Neural cell (in vitro differentiated cells): ENCODE data around the gene PIP5K1B. TPM values are rescaled to one million over a fixed set of nuclear protein-coding genes. Genes with fewer than 3 reads are reported as not detected.

ENCODE experiments used
- H2AFZ ChIP-seq: fragments of 200-600, 300-800 bp; sonication (generic), shearing (Covaris generic); 2 replicates; pipeline ENCODE4 v1.6.0; 2014; ENCODE audit warnings: low read depth, mild to moderate bottlenecking, antibody characterized with exemption, low read length, moderate library complexity
- H3F3A ChIP-seq: fragments of 200-600 bp; shearing (Covaris generic); 2 replicates; pipeline ENCODE4 v1.6.1; 2016; ENCODE audit warnings: mild to moderate bottlenecking, moderate library complexity, mixed read lengths, antibody characterized with exemption, low read length; ENCODE audit not compliant: insufficient read depth, poor library complexity, severe bottlenecking
- H3K27ac ChIP-seq: fragments of 200-600, 300-800 bp; sonication (generic), shearing (Covaris generic); 2 replicates; pipeline ENCODE4 v1.5.1; 2014; ENCODE audit warnings: mild to moderate bottlenecking, low read length, moderate library complexity
- H3K27me3 ChIP-seq: fragments of 300-800, 200-600 bp; sonication (generic), shearing (Covaris generic); 2 replicates; pipeline ENCODE4 v1.6.0; 2014; ENCODE audit warnings: mild to moderate bottlenecking, low read depth, low read length, moderate library complexity; ENCODE audit not compliant: insufficient read depth
- H3K36me3 ChIP-seq: fragments of 300-800, 200-600 bp; sonication (generic), shearing (Covaris generic); 2 replicates; pipeline ENCODE4 v1.5.1; 2014; ENCODE audit warnings: mild to moderate bottlenecking, antibody characterized with exemption, low read length, moderate library complexity; ENCODE audit not compliant: insufficient read depth
- H3K4me2 ChIP-seq: fragments of 300-800, 200-600 bp; sonication (generic), shearing (Covaris generic); 2 replicates; pipeline ENCODE4 v1.6.0; 2014; ENCODE audit warnings: mild to moderate bottlenecking, low read length
- H3K4me3 ChIP-seq: fragments of 300-800, 200-600 bp; sonication (generic), shearing (Covaris generic); 2 replicates; pipeline ENCODE4 v1.5.1; 2014; ENCODE audit warnings: mild to moderate bottlenecking, low read length, moderate library complexity
- H3K79me2 ChIP-seq: fragments of 200-600 bp; shearing (Covaris generic); replicated peaks from 2 replicates; pipeline ENCODE4 v1.6.0; 2014; ENCODE audit warnings: mild to moderate bottlenecking, low read length, moderate library complexity; ENCODE audit not compliant: insufficient read depth
- H3K9ac ChIP-seq: fragments of 300-800, 200-600 bp; sonication (generic), shearing (Covaris generic); 2 replicates; pipeline ENCODE4 v1.6.1; 2016; ENCODE audit warnings: mild to moderate bottlenecking, low read length, mixed read lengths
- H3K9me2 ChIP-seq: fragments of 200-600 bp; shearing (Covaris generic); 2 replicates; pipeline ENCODE4 v1.6.1; 2016; ENCODE audit warnings: mild to moderate bottlenecking, low read length, mixed read lengths; ENCODE audit not compliant: insufficient read depth
- H3K9me3 ChIP-seq: fragments of 200-600, 300-800 bp; sonication (generic), shearing (Covaris generic); 2 replicates; pipeline ENCODE4 v1.6.1; 2016; ENCODE audit warnings: mild to moderate bottlenecking, mixed run types, low read length, moderate library complexity, mixed read lengths
- H4K20me1 ChIP-seq: fragments of 200-600 bp; shearing (Covaris generic); 2 replicates; pipeline ENCODE4 v1.6.1; 2016; ENCODE audit warnings: mild to moderate bottlenecking, mixed run types; ENCODE audit not compliant: insufficient read depth
- CTCF ChIP-seq: fragments of 450-650 bp; IDR thresholded peaks from 2 replicates; pipeline ENCODE4 v1.5.1; 2014; ENCODE audit warnings: antibody characterized with exemption, mild to moderate bottlenecking, moderate library complexity; ENCODE audit not compliant: poor library complexity, severe bottlenecking
- EP300 ChIP-seq: fragments of 450-650 bp; conservative IDR thresholded peaks from 2 replicates; pipeline ENCODE4 v1.6.1; 2014; ENCODE audit warnings: antibody characterized with exemption, mild to moderate bottlenecking, moderate library complexity; ENCODE audit not compliant: poor library complexity, severe bottlenecking
- EZH2 ChIP-seq: fragments of 200-600, 300-800 bp; shearing (Covaris generic), sonication (generic); IDR thresholded peaks from 2 replicates; pipeline ENCODE4 v1.6.1; 2014; ENCODE audit warnings: antibody characterized with exemption, low read length, borderline replicate concordance, mild to moderate bottlenecking; ENCODE audit not compliant: insufficient read depth, poor library complexity, severe bottlenecking
- MXI1 ChIP-seq: fragments of 450-650 bp; conservative IDR thresholded peaks from 2 replicates; pipeline ENCODE4 v1.6.1; 2014; ENCODE audit warnings: antibody characterized with exemption, mild to moderate bottlenecking; ENCODE audit not compliant: poor library complexity, severe bottlenecking
- POLR2AphosphoS5 ChIP-seq: IDR thresholded peaks from 2 replicates; pipeline ENCODE4 v1.6.1; 2012
- RAD21 ChIP-seq: fragments of 450-650 bp; conservative IDR thresholded peaks from 2 replicates; pipeline ENCODE4 v1.6.1; 2014; ENCODE audit warnings: antibody characterized with exemption, mild to moderate bottlenecking, moderate library complexity
- REST ChIP-seq: IDR thresholded peaks from 2 replicates; pipeline ENCODE4 v1.6.1; 2012; ENCODE audit warnings: borderline replicate concordance
- SMC3 ChIP-seq: fragments of 450-650 bp; conservative IDR thresholded peaks from 2 replicates; pipeline ENCODE4 v1.6.1; 2014; ENCODE audit warnings: antibody characterized with exemption, mild to moderate bottlenecking, moderate library complexity; ENCODE audit not compliant: poor library complexity
- TAF1 ChIP-seq: IDR thresholded peaks from 2 replicates; pipeline ENCODE4 v1.6.1; 2012; ENCODE audit warnings: low read depth
- polyA plus RNA-seq: library from polyadenylated mRNA; depleted of rRNA; stranded (reverse); fragments of >200 nt; gene quantifications from 2 replicates; pipeline ENCODE4 v1.2.3, GENCODE V29; 2014

Gene PIP5K1B
- polyA plus RNA-seq, 1 donor from 2014 or later, result 1.5 TPM

GRCh38 chr9:68692519-68692918 lies 12.5 kb upstream of the PIP5K1B start:
- no peaks in the 10 kb centered on the region for H3F3A ChIP-seq
- no peaks in the 10 kb centered on the region for H4K20me1 ChIP-seq
- H3K9ac ChIP-seq, result no peak overlapping the region
- H3K27ac ChIP-seq, result no peak overlapping the region
- TF ChIP-seq RAD21 (no peak), MXI1 (no peak), SMC3 (no peak)
- no peak overlapping the region for H3K4me2 ChIP-seq
- H3K4me3 ChIP-seq, result no peak overlapping the region
- no peaks in the 10 kb centered on the region for H3K36me3 ChIP-seq
- H3K79me2 ChIP-seq, result no peaks in the 10 kb centered on the region
- H3K9me3 ChIP-seq, result no peaks in the 10 kb centered on the region
- H3K27me3 ChIP-seq, result no peaks in the 10 kb centered on the region
- H2AFZ ChIP-seq, result no peak overlapping the region
- H3K9me2 ChIP-seq, result no peaks in the 10 kb centered on the region

- Histone ChIP-seq H3K9me3 (no peaks in the 10 kb centered on the region), H3K9ac (no peak overlapping the region), H3F3A (no peaks in the 10 kb centered on the region), H3K4me3 (no peak overlapping the region), H3K9me2 (no peaks in the 10 kb centered on the region), H3K27ac (no peak overlapping the region), H3K79me2 (no peaks in the 10 kb centered on the region), H2AFZ (no peak overlapping the region), H4K20me1 (no peaks in the 10 kb centered on the region), H3K4me2 (no peak overlapping the region), H3K27me3 (no peaks in the 10 kb centered on the region), H3K36me3 (no peaks in the 10 kb centered on the region)
- TF ChIP-seq REST (no peak), POLR2AphosphoS5 (no peak), CTCF (no peak), TAF1 (no peak), EZH2 (no peak), MXI1 (no peak)
These were observed 10.9 kb upstream of the PIP5K1B start for GRCh38 chr9:68694125-68694524.

GRCh38 chr9:68697851-68698250 lies 7.2 kb upstream of the PIP5K1B start:
- Histone ChIP-seq H2AFZ (no peak overlapping the region), H3K4me3 (no peak overlapping the region), H3F3A (no peaks in the 10 kb centered on the region), H3K79me2 (no peaks in the 10 kb centered on the region), H4K20me1 (no peaks in the 10 kb centered on the region), H3K27me3 (no peaks in the 10 kb centered on the region), H3K27ac (no peak overlapping the region), H3K9me2 (no peaks in the 10 kb centered on the region), H3K4me2 (no peak overlapping the region), H3K36me3 (no peaks in the 10 kb centered on the region), H3K9ac (no peak overlapping the region), H3K9me3 (no peaks in the 10 kb centered on the region)
- TF ChIP-seq MXI1 (no peak), POLR2AphosphoS5 (no peak), RAD21 (no peak), REST (no peak), SMC3 (no peak), CTCF (no peak), TAF1 (no peak), EZH2 (no peak), EP300 (no peak)
